NOMO-1 treated with DMSO at 0.1 percent for 48 hours (cell line): ENCODE measurements around the gene CFAP54.
"Not testable (repeated sequence)": the region's sequence is repeated elsewhere in the genome, so short reads cannot be mapped to it uniquely, and the experiment has no call there.

Experiments
- DNase-seq: peaks from one replicate; lab custom pipeline; 2025; ENCODE audit not compliant: unreplicated experiment; lab: John Stamatoyannopoulos, UW

Gene CFAP54

DNA sequence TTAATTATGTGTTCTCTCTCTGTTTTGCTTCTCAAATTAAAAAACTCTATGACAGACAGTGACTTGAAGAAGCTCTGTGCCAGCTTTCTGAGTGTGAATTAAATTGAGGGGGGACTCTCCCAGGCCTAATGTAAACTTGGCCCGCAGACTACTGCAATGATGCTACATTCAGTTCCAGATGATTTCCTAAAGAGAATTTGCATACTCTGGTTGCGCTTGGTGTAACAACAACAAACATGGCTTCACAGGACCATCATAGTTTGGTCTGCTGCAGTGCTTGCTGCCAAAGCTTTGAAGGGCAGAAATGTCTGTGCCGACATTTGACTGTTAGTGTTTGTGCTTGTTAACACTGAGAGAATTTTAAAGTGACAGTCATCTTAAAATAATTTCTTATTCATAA, 25.0 kb downstream of the CFAP54 start:
- DNase-seq, result no peak

DNA sequence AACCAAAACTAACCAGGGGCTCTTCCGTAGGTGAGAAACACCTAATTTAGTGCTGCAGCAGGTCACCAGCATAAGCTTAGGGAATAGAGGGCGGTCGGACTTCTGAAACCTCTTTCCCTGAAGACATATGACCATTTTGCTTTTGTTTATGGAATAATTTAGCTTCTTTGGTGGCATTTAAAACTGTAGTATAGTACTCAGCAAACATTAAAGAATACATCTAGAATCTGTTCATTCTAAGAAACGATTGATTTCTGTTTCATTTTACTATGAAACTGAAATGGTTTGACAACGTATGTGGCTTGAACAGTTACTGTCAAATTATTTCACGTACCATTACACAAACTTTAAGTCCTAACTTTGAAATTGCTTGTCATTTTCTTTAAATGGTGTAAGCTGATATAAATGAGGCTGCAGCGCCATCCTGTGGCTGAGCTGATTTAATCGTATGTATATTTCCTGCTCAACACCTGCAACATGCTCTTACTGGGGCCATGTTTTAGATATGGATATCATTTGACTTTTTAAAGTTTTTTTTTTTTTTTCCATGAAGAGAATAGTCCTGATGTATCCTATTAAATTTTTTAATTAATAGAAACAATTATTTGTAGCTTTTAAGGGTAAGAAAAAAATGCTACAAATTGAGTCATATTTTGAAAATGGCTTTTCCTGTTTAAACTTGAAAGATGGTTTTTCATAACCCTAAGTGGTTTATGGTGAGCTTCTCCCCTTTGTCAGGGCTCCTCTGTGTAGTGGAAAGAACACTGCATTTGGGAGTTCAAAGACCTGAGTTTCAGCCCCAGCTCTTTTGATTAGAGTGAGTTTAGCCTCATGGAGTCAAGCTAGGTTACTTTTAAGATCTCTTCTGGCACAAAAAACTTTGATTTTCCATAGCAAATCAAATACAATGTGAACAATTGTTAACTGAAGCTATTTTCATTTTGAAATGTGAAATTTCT, 27.4 kb downstream of the CFAP54 start:
- peak; percentile 71 for DNase-seq

DNA sequence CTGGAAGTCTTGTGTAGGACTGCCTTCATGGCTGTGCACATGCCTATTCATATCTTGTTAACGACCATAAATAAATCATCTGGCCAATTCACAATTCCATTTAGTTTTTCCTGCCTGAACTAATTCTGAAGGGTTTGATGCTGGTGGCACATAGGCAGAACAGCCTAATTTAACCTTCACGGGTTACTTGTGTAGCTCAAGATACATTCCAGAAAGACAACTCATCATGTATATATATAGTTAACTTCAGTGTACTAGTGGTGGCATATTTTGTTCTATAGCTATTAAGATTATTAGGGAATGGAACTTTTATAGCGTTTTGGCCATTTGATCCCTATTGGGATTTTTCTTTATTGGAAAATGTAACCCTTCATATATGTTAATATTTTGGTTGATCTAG, 31.4 kb downstream of the CFAP54 start:
- DNase-seq, result no peak

DNA sequence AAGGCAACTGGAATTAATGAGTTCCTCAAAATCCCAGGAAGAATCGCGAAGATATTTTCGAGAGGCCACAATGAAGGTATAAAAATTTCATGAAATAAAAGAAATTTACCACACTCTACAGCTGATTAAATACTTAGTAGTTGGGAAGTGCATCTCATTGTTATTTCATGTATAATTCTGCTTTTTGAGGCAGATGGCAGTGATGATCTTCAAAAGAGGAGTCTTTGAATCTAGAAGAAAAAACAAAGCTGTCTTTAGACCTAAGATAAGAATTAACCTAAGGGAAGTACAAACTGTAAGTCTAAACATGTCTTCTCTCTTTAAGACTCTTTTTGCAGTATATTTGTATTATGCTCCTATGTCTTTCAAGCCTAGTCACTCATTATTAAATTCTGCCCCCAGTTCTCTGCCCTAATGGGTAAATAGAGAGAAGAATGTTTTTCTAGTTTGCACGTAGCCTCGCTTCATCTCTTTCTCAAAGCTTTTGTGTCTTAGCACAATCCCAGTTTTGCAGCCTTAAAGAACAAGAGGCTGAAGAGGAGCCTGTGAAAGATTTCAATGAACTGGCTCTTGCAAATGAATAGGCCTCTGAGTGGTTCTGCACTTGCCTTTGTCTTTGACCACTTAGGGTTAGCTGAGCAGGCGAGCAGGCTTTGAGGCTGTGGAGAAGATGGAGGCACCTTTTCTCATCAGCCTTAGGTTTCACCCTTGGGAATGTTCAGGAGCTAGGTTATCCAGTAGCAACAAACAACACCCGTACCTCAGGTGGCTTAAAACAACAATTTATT, 32.7 kb downstream of the CFAP54 start:
- DNase-seq, result no peak

DNA sequence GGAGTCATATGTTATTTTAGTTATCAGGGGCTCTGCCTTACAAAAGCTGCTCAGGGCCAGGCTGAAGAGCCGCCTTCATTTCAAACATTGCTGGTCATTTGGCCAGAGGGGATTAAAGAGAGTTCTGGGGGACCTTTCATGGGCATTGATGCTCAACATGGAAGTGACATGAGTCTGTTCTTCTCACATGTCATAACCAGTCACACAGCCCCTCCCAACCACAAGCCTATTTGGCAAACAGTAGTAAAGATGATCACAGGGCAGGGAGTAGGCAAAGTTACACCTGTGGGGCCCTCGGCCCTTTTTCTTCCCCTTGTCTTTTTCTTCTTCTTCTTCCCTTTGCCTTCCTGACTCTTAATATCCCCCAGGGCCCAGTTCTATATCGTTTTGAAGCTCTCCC, 33.3 kb downstream of the CFAP54 start:
- DNase-seq, result no peak

DNA sequence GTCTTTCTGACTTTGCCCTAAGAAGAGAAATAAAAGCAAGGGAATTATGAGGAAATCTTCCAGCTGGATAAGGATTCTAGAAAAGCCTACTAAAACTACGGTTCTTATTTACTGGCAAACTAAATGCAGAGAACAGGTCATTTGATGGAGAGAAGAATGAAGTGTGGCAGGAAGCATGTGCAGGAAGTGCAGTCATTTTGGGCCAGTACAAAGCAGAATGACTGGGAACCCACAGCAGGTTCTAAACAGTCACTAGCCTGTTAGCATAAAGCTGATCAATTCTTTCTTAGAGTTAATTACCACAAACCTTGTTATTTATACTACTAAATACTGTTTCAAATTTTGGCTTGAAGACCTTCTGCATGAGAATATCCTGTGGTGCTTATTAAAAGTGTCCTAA, 36.7 kb downstream of the CFAP54 start:
- no peak for DNase-seq

DNA sequence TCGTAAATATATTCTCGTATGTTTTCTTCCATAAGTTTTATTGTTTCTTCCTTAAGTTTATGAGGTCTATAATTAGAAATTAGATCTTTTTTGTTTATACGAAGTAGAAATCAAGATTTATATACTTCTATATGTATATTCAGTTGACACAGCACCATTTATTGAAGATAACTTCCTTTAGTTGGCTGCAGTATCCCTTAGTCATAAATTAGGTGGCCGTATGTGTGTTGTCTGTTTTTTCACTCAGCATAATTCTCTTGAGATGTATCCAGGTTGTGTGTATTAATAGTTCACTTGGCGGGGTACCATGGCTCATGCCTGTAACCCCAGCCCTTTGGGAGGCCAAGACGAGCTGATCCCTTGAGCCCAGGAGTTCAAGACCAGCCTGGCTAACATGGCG, 40.5 kb downstream of the CFAP54 start:
- no peak for DNase-seq

DNA sequence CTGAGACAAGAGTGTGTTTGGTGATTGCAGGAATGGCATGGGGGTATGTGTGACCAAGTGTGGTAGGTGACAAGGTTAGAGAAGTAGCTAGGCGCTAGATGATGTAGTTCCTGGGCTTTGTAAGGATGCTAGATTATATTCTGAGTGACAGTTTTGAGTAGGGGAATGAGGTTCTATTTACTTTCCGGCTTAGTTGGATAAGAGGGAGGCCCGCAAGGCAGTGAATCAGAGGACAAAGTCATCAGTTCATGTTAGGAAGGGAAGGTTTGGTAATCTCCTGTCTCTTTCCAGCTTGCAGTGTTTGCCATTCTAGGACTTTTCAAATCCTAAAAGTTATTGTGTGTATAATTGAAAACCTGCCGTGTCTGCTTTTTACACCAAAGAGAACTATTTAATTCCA, 45.0 kb downstream of the CFAP54 start:
- no peak for DNase-seq

DNA sequence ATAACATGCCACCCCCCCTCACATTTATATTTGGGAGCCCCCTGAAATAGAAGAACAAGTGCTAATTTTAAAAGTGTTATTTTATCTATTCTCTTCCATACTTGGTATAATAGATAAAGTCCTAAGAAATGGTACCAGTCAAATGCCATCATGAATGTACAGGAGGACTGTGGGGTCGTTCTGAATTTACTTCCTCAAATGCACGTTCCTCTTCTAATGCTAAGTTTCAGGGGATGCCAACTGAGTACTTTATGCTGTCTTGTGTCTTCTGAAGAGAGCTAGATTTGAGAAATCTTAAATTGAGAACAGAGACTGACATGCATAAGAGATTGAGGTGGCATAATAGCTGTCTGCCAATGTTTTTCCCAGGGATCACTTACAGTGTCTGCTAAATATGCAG, 59.0 kb downstream of the CFAP54 start:
- peak; percentile 1 for DNase-seq

DNA sequence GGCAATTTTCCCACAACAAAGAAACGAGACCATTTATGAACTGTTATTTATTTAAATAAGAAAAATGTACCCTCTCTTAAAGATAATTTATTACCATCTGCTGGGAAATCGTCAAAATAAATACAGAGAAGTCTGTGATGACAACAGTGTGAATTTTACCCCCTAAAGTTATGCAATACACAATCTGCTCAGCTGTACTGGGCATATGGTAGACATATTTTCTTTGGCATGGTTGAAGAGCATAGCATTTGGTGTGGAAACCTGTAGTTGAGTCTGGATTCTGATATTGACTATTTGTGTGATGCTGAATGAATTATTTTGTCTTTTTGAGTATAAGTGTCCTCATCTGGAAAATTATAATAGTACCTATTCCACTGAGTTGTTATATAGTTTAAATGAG, 60.0 kb downstream of the CFAP54 start:
- DNase-seq, result no peak

DNA sequence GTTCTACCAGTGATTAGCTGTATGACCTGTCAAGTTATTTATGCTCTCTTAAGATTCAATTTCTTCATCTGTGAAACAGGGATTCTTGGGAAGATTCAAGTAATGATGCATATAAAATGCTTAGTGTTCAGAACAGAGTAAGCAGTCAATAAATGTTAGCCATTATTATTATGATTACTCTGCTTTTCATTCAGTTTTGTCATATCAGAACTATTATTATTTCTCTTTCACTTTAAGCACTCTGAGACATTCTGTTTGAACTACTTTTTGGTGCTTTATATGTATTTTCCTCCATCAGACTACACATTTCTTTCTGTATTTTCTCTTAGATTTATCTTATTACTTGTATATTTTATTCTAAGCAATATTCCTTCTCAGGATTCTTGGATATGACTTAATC, 81.2 kb downstream of the CFAP54 start:
- no peak for DNase-seq

DNA sequence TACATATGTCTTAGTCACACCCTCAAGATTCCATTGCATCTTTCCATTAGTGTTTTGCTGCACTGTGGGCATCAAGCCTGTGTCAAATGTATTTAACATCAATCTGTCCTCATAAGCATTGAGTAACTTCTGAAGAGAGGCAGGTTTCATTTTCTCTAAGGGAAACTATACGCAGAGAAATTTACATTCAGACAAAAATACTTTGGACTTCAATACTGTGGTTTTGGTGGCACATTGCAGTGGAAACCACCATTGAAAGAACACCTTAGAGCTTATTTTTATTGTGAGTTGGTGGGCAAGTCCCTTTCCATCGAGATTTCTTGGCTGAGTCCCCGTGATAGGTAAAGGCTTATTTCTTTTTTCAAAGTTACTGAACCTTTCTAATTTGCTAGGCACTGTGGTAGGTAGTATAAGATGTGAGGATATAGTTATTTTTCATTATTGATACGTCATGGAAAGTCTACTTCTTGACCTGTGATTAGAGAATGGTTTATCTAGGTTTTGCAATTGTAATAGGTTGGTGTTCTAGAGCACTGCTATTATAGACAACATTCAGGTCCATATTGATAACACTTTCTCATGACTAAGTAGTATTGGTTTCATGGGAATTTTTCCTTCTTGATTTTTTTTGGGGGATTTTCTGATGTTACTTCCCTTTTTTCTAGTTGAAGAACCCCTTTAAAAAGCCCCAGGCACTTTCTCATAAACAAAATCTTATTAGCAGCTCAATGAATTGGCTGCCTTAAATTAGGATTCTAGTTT, 81.9 kb downstream of the CFAP54 start:
- no peak for DNase-seq

DNA sequence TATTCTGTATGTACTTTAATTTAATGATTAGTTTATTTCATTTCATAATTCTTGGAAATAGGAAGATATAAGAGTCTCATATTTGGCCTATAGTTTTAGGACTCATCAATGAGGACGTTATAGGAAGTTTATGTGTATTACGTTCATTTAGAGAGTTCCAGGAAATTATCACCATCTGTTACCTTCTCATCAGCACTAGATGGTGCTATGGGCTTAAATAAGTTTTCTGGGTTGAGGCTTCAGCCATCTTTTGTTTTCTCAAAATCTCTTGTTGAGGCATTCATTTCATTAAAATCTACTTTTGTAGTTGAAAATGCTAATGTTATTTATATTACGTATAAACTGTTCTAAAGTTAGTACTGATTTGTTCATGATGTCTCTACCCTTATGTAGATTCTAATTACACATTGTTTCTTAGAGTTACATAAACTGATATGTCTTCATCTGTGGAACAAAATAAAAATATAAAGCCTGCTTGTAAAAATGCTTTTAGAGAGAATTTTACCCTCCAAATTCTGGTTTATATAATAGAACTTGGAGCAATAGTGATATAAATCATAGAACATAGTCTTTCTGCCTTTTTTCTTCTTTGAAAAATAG, 89.2 kb downstream of the CFAP54 start:
- peak; percentile 47 for DNase-seq

DNA sequence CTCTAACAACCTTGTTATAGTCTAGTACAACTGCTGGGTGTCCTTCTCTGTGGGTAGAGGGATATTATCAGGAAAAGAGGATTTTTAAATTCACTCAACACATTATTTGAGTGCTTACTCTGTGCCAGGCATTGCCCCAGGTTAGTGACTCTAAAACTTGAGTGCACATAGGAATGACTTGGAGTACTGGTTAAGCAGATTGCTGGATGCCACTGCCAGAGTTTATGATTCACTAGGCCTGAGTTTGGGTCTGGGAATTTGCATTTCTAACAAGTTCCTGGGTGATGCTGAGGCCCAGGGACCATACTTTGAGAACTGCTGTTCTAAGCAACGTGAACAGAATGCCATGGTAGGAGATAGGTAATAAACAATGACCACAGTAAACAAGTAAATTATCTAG, 96.6 kb downstream of the CFAP54 start:
- DNase-seq, result no peak

DNA sequence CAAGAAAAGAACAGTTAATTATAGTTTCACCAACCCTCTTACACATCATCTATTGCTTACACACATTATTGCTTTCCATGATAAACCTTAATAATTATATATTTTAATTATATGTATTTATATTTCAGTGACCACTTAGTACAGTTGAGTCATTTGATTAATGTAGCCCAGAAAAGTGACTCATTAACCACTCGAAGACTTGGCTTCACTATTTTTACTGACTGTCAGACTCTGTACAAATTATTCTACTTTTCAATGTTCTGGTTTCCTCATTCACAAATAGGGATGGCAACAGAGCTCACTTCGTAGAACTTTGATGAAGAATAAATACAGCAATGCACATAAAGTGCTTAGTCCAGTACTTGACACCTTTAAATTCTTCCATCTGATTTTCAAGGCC, 98.3 kb downstream of the CFAP54 start:
- no peak for DNase-seq

DNA sequence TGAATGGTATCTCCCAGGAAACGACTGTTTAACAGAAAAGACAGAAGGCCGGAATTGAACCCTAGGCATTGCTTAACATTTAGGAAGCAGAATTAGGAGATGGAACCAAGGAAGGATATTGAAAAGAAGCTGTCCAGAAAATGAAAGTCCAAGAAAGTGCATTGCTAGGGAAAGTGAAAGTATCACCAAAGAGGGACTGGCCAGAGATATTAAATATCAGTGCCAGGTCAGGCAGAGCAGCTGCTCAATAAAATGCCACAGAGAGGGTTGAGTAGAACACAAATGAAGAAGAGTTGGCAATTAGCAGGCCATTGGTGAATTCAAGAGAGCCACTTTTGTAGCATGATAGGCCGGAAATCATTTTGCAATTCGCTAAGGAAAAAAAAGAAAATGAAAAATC, 101.6 kb downstream of the CFAP54 start:
- DNase-seq, result no peak

DNA sequence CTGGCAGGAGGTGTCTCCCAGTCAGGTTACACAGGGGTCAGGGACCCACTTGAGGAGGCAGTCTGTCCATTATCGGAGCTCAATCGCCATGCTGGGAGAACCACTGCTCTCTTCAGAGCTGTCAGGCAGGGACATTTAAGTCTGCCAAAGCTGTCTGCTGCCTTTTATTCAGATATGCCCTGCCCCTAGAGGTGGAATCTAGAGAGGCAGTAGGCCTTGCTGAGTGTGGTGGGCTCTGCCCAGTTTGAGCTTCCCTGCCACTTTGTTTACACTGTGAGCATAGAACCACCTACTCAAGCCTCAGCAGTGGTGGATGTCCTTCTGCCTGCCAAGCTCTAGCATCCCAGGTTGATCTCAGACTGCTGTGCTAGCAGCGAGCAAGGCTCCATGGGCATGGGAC, 115.0 kb downstream of the CFAP54 start:
- not testable (repeated sequence) for DNase-seq

DNA sequence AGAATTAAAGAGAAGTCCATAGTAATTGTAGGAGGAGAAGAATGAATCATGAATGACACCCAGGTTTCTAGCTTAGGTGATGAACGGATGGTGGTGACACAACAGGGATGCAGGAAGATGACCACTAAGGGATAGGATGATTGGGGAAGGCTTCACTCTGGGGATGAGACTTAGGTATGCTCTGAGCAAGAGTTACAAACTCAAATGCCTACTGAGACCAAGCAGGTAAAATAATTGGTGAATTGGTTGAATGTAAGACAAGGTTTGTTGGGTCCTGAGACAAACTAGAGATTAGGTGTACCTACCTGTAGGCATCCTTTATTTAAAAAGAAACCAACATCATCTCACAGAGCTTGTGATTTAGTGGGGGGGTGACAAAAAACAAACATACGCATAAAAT, 116.3 kb downstream of the CFAP54 start:
- DNase-seq, result no peak

DNA sequence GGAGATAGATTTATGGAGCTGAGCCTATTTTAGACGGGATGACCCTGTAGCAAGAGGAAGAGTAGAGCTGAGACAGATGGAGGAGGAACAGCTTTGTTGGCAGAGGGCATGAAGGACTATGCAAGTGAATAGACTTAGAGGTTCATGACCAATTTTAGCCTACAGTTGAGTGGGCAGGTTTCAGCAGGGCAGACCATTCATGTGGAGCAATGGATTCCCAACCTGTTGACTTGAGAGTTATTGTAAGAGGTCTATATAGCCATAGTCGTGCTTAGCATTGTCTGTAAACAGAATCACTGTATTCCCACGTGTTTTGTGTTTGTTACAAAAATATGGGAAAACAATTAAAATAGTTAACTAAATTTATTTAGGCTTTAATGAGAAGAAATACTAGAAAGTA, 116.8 kb downstream of the CFAP54 start:
- DNase-seq, result no peak

DNA sequence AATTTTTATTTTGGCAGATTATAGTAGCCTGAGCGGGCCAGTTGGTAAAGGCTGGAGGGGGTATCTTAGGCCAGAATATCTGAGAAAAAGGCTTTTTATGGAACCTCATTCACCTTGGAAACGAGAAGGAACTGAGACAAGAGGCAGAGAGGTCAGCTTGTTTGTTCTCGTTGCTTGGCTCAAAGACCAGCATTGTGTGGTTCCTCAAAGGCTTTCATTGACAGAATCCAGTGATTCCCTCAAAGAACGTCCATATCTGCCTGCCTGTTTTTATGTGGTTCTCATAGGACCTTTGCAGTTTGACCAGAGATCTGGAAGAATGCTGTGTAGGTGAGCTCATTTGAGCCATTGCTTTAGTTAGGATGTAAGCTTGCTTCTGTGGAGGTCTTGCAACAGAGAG, 117.3 kb downstream of the CFAP54 start:
- no peak for DNase-seq

DNA sequence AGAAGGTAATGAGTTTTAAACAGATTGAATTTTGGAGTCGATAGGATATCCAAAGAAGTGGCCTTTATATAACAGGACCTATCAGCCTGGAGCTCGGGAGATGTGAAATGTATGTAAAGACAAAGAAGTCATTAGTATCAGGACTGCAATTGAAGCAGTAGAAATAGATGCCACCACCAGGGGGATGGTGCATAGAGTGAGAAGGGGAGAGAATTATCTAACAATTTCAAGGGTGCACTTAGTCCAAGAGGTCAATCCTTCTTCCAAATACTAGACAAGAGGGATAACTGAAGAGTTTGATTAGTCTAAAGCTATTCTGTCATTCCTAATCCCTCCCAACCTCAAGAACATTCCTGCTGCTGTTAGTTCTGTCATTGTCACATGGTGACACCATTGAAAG, 127.8 kb downstream of the CFAP54 start:
- DNase-seq, result no peak
